MM.1S (cell line): ENCODE data around the gene LBX1.

Experiments
- EZH2 ChIP-seq: fragments of 300-600 bp; sonication (generic); optimal IDR thresholded peaks from 2 replicates; pipeline ENCODE3; 2017; ENCODE audit warnings: low read depth, mild to moderate bottlenecking, antibody characterized with exemption, low read length, mixed read lengths
- EZH2phosphoT487 ChIP-seq: fragments of 300-600 bp; sonication (generic); IDR thresholded peaks from 2 replicates; pipeline ENCODE4 v1.6.1; 2018; ENCODE audit warnings: antibody characterized with exemption, low read length
- TF ChIP-seq, protein P1 (sequence below): fragments of 300-600 bp; sonication (generic); IDR thresholded peaks from 2 replicates; pipeline ENCODE4 v1.5.1; 2016; ENCODE audit warnings: antibody characterized with exemption, low read length, mixed read lengths

DNA sequence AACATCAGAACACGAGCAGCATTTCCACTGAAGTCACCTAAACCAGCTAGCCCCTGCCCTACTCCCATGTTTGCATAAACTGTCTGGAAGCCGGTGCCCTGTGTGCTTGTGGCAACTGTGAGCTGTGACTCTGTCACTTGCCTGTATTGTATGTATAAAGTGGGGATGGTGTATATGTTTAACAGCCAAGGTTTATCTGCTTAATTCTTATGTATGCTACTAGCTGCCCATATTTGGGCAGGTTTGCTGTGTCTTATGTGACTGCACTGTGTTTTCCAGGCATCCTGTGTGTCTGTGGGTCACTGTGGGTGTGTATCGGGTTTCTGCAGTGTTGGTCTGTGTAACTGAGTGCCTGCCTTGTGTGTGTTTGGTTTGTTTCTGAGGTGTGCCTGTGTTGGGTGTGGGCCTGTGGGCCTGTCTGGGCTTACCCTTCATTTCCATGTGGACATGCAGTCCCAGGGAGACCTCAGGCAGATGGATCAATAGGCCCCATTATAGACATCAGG, 9.3 kb downstream of the LBX1 start:
- TF ChIP-seq, protein P1, sequence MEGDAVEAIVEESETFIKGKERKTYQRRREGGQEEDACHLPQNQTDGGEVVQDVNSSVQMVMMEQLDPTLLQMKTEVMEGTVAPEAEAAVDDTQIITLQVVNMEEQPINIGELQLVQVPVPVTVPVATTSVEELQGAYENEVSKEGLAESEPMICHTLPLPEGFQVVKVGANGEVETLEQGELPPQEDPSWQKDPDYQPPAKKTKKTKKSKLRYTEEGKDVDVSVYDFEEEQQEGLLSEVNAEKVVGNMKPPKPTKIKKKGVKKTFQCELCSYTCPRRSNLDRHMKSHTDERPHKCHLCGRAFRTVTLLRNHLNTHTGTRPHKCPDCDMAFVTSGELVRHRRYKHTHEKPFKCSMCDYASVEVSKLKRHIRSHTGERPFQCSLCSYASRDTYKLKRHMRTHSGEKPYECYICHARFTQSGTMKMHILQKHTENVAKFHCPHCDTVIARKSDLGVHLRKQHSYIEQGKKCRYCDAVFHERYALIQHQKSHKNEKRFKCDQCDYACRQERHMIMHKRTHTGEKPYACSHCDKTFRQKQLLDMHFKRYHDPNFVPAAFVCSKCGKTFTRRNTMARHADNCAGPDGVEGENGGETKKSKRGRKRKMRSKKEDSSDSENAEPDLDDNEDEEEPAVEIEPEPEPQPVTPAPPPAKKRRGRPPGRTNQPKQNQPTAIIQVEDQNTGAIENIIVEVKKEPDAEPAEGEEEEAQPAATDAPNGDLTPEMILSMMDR = no peak
- TF ChIP-seq EZH2phosphoT487 = no peak
- TF ChIP-seq EZH2 = no peak
